HG03565 (cell line): ENCODE results near the gene KRTAP10-8.
"Not testable (repeated sequence)": the region's sequence is repeated elsewhere in the genome, so short reads cannot be mapped to it uniquely, and the experiment has no call there.

ENCODE experiments used
- ATAC-seq: cut with Tn5 transposase; IDR thresholded peaks from one replicate; pipeline ENCODE4 v1.9.1; 2021; ENCODE audit warnings: mild to moderate bottlenecking, moderate library complexity; ENCODE audit not compliant: unreplicated experiment

KRTAP10-8 gene

DNA sequence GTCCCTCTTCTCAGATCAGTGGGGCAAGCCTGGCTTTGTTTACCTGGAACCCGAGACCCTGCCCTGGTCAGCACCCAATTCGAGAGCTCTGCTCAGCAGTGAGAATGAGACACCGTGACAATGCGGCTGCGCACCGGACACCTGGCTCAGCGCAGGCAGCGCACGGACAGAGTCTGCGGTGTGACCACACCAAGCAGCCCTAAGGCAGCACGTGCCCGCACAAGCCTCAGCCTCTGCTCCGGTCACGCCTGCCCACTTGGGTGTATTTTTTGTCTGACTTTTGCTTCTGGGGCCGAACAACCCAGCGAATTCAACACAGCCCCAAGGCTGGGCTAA, 4.7 kb downstream of the KRTAP10-8 start:
- ATAC-seq, result no peak

GRCh38 chr21:44617071-44617501, 5.2 kb downstream of the KRTAP10-8 start:
- no peak for ATAC-seq

DNA sequence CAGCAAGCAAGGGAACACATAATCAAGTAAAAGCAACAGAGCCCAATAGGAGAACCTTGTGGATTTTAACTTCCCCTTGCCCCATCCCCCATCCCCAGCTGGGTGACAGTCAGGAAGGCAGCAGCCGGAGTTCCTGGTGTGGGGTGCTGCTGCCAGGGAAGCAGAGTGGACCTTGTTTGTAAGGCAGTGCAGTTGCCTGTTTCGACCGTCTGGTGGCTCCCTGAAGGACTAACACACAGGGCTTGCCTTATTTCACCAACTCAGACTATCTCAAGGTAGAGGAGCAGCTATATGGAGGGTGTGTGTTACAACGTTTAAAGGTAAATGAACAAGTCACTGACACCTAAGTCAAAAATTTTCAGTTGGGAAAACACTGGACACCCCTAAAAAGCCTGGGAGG, 6.6 kb downstream of the KRTAP10-8 start:
- no peak for ATAC-seq

GRCh38 chr21:44618909-44619308, 7.0 kb downstream of the KRTAP10-8 start:
- ATAC-seq, result no peak

- no peak for ATAC-seq
Measured at GRCh38 chr21:44619886-44620285, 8.0 kb downstream of the KRTAP10-8 start.

GRCh38 chr21:44623575-44623974, 11.7 kb downstream of the KRTAP10-8 start:
- no peak for ATAC-seq

DNA sequence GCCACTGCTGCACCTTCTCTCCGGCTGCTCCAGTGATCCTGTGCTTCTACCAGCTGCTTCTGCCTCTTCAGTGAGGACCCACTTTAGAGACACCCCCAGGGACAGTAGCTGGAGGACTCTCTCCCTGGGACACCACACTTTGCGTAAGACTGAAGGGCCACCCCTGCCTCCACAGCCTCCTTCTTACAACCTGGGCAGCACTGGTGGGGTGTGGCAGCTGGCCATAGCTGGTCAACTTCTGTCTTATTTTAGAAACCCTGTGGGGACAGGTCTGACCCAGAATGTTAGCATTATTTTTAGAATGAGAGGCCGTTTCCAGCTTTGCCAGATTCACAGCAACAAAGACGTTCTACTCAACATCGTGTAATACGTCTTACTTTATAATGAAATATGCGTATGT, 13.9 kb downstream of the KRTAP10-8 start:
- ATAC-seq, result no peak

DNA sequence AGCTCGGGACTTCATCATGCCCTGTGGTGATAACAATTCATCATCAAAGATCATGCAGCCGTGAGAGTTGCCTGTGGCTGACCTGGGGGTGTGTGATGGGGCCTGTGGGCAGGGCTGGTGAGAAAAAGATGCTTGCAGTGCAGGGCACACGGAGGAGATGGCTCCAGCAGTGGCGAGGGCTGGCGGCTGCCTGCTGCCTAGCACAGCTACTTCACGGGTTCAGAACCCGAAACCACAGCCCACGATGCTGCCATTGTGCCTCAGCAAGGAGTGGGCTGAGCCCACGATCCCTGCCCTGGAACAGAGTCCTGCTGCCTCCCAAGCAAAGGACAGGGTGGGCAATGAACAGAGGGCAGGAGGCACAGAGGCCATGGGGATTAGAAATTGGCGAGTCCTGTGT, 14.4 kb downstream of the KRTAP10-8 start:
- no peak for ATAC-seq

DNA sequence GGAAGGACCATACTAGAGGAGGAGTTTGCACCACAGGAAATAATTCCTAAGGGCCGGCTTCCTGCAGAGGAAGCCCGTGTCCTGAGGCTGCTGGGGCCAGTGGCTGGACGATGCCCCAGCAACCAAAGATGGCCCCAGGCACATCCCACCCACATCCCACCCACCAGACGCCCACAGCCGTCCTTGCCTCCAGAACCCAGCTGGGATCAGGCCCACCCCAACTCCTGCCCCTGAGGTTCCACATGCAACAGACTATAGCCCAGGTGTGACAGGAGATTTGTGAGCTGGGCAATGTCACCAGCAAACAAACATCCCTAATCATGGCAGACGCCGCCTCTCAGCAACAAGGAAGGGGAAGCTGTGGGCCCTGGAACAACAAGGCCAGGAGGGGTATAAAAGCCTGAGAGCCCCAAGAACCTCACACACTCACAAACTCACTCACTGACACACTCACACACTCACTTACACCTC, 14.8 kb downstream of the KRTAP10-8 start, which contains the start of gene KRTAP10-9:
TSS of gene KRTAP10-9 (plus strand) at position 421 of the 471 bp plus-strand sequence. CDS start 79 bp downstream, outside the sequence.
- no peak for ATAC-seq

GRCh38 chr21:44627181-44627822, 15.4 kb downstream of the KRTAP10-8 start:
- ATAC-seq, result not testable (repeated sequence)

DNA sequence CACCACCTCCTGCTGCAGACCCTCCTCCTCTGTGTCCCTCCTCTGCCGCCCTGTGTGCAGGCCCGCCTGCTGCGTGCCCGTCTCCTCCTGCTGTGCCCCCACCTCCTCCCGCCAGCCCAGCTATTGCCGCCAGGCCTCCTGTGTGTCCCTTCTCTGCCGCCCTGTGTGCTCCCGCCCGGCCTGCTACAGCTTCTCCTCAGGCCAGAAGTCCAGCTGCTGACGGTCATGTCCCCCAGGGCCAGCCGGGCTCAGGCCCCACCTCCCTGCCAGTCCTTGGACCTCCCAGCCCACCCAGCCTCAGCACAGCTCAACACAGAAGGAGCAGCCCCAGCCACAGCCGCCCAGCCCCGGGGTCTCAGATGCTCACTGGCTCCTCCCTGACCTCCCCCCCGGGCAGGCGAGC, 16.0 kb downstream of the KRTAP10-8 start:
- ATAC-seq, result not testable (repeated sequence)

DNA sequence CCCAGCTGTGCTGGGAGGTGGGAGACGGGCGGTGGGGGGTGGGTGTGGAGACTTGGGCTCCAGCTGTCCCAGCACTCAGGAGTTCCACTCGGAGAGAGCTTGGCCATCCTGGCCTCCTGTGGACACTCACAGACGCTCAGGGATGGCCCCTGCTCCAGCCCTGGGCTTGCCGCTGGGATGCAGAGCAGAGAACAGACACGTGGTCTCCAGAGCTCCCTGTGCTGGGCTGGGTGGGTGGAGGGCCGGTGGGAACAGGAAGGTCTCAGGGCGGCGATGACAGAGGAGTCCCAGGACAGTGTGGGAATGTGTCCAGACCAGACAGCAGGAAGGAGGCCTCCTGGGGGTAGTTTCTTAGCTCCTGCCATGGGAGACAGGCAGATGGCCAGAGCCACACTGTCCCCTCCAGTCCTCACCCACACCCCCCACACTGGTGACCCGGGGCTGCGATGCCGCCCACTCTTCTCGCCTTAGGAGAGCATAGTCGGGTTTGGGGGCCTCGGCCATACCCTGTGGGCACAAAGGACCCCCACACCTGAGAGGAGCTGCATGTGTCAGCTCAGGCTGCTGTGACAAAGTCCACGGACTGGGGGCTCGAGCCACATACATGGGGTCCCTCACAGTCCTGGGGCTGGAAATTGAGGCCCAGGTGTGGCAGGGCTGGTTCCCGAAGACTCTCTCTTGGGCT, 17.0 kb downstream of the KRTAP10-8 start:
- no peak for ATAC-seq

GRCh38 chr21:44630440-44630839, 18.6 kb downstream of the KRTAP10-8 start:
- no peak for ATAC-seq

- no peak for ATAC-seq
Measured at GRCh38 chr21:44632067-44632466, 20.2 kb downstream of the KRTAP10-8 start.

DNA sequence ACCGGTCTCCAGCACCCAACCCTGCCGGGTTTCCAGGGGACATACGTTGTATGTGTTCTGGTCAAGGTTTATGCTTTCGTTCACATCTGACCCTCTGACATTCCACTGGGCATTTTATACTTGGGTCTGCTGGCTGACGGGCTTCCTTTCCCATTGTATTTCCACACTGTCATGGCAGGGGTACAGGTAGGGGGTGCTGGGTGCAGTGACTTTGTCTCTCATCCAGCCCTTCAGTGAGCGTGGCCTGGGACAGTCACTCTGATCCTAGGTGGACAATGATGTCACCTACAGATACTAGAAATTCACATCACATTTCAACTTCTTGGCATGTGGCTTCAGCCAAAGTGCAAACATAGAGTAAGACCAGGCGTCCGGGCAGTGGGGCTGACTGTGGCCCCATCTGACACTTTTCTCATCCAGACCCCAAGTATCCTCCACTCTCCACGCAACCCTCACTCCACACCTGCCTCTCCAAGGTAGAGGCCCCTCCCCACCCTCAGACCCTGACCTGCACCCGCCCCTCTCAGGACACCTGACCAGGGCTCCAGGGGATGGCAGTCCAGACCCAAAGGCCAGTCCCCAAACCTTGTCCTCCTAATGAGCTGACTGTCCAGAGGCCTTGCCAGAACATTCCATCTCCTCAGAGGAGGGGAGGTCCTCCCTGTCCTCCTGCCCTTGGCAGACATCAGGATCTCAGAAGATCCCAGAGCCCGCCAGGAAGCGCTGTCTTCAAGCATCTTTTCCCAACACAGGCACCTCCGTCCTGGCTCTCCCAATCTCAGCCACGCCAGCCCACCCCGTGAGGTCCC, 24.5 kb downstream of the KRTAP10-8 start:
- no peak for ATAC-seq

- no peak for ATAC-seq
Measured at GRCh38 chr21:44637018-44637850, 25.4 kb downstream of the KRTAP10-8 start, which contains the start of gene KRTAP10-10. KRTAP10-10 (plus strand) TSS chr21:44637356; CDS start chr21:44637418, 62 bp downstream.

DNA sequence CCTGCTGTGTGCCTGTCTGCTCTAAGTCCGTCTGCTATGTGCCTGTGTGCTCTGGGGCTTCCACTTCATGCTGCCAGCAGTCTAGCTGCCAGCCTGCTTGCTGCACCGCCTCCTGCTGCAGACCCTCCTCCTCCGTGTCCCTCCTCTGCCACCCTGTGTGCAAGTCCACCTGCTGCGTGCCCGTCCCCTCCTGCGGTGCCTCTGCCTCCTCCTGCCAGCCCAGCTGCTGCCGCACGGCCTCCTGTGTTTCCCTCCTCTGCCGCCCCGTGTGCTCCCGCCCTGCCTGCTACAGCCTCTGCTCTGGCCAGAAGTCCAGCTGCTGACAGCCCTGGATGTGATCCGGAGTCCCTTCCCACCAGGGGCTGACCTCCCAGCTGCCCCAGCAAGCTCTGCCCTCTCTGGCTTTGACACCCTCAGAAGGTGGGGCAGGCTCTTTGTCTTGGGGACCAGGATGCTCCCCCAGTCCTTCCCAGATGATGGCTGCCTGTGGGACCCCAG, 26.0 kb downstream of the KRTAP10-8 start:
- not testable (repeated sequence) for ATAC-seq

DNA sequence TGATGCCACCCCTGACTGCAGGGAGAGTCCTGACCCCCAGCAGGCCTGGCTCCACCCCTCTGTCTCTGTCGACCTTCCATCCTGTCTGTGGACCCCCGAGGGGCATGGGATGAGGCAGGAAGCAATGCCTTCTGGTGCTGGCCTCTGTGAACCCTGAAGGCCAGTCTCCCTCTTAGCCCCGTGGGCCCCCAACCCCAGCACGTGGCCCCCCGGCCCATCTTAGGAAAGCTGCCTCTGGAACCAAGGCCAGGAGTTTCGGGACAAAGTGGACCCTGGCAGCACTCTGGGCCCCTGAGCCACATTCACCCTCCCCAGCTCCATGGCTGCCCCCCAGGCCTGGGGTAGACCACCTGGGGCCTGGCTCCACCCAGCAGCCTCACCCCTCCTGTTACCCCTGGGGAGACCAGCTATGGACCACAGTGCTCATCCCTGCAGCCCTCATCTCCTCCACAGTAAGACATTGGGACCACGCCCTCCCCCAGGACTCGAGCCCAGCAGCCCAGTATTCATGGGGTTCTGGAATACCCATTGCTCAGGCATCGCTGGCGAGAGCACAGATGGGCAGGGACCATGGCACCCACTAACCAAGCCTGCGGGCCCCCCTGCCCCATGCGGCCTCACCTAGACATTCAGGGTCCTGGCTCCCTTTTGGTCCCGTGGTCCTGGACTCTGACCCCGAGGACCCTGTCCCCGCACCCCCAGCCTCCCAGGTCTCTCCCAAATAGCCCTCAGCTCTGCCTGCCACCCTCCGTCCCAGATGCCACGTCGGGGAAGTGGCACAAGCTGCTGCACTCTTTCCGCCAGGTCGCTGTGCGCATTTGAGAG, 26.8 kb downstream of the KRTAP10-8 start:
- not testable (repeated sequence) for ATAC-seq

- ATAC-seq, result no peak
Measured at GRCh38 chr21:44639331-44639655, 27.4 kb downstream of the KRTAP10-8 start.

DNA sequence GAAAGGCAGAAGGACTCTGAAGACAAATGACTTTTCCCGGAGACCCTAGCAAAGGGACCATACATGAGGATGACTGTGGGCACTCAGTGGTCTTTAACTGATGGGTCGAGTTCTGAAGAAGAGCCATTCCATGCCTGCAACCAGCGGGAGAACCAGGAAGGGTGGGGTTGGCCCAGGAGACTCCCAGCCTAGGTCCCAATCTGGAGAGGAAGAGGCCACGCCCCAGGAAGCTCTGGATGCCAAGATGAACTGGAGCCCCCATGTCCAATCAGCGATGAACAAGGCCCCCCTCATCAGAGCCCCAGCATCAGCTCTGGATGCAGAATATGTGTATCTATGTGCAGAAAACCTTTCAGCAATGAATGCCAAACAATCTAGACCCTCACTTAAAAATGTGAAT, 28.9 kb downstream of the KRTAP10-8 start:
- no peak for ATAC-seq
